HepG2 (cell line): ENCODE data around the gene AGBL1. TPM values are rescaled to one million over a fixed set of nuclear protein-coding genes. Genes with fewer than 3 reads are reported as not detected.

Experiments used
- ATAC-seq: fragments of 200-7000 bp; cut with Tn5 transposase; 3 replicates; pipeline ENCODE4 v1.9.1; 2020; ENCODE audit warnings: mild to moderate bottlenecking, moderate library complexity
- BruUV-seq: library from RNA; stranded (reverse); fragments of 400-500 nt; replicated peaks from 2 replicates; lab custom pipeline; 2021; lab: Mats Ljungman, UMichigan
- CTCF ChIA-PET: fragments of 300-600 bp; formaldehyde crosslinking; extraction: SDS; loops from one replicate; lab custom pipeline; 2021; ENCODE audit warnings: low total read pairs, inconsistent platforms, low intra/inter-chr PET ratio; lab: Yijun Ruan, JAX
- POLR2A ChIA-PET: fragments of 350-600 bp; sonication (Branson Sonifier 250); formaldehyde crosslinking; loops from one replicate; lab custom pipeline; 2020; ENCODE audit warnings: antibody characterized with exemption, inconsistent platforms; lab: Yijun Ruan, JAX
- DNase-seq: peaks from one replicate; pipeline ENCODE4 v3.0.0-alpha.2; 2015; ENCODE audit warnings: low spot score
- FAIRE-seq: peaks from 3 replicates; lab custom pipeline; 2011; peaks lifted over from hg19 to GRCh38; lab: Jason Lieb, UNC
- H2AFZ ChIP-seq: one replicate; pipeline ENCODE4 v1.6.1; 2011; ENCODE audit warnings: low read length, inconsistent platforms
- H3K27ac ChIP-seq: fragments of 300-600 bp; 3 replicates; pipeline ENCODE4 v1.8.0; 2011; ENCODE audit warnings: mixed run types, mild to moderate bottlenecking, mixed read lengths, low read length, inconsistent platforms; ENCODE audit not compliant: insufficient read depth; ENCODE audit errors: extremely low read length
- H3K27me3 ChIP-seq, 2 experiments: fragments of 200-600 bp in 1 of 2; 2 replicates in 1 of 2; 3 replicates in 1 of 2; pipeline versions ENCODE4 v1.6.0 to v1.8.0; 2011; ENCODE audit warnings: low read length in 2 of 2, mild to moderate bottlenecking in 2 of 2, moderate library complexity in 2 of 2, inconsistent platforms in 1 of 2; ENCODE audit not compliant: insufficient read depth in 2 of 2, control insufficient read depth in 1 of 2
- H3K36me3 ChIP-seq, 2 experiments: fragments of 200-600 bp in 1 of 2; replicated peaks in 1 of 2; 2 replicates in 1 of 2; 3 replicates in 1 of 2; pipeline versions ENCODE4 v1.5.1 to v1.8.0; 2011; ENCODE audit warnings: low read length in 2 of 2, inconsistent platforms in 1 of 2; ENCODE audit not compliant: insufficient read depth in 2 of 2, control insufficient read depth in 1 of 2
- H3K4me1 ChIP-seq: 2 replicates; pipeline ENCODE4 v1.5.1; 2012; ENCODE audit warnings: low read length, inconsistent platforms; ENCODE audit not compliant: insufficient read depth
- H3K4me2 ChIP-seq: 2 replicates; pipeline ENCODE4 v1.6.0; 2011; ENCODE audit warnings: low read depth, low read length, inconsistent platforms
- H3K4me3 ChIP-seq, 3 experiments: fragments of 200-600 bp in 1 of 3; sonication (generic), shearing (Covaris generic) in 1 of 3; replicated peaks in 1 of 3; 2 replicates each; pipeline ENCODE4 v1.5.1; 2011 to 2016; ENCODE audit warnings: low read length in 3 of 3, inconsistent platforms in 2 of 3, low read depth in 2 of 3, mild to moderate bottlenecking in 2 of 3, control low read depth in 1 of 3, mixed read lengths in 1 of 3; ENCODE audit not compliant: insufficient read depth in 1 of 3
- H3K79me2 ChIP-seq: one replicate; pipeline ENCODE4 v1.6.1; 2011; ENCODE audit warnings: low read length, inconsistent platforms; ENCODE audit not compliant: insufficient read depth
- H3K9ac ChIP-seq: 2 replicates; pipeline ENCODE4 v1.6.0; 2011; ENCODE audit warnings: mild to moderate bottlenecking, low read depth, low read length, inconsistent platforms; ENCODE audit not compliant: insufficient read depth
- H3K9me3 ChIP-seq: 2 replicates; pipeline ENCODE4 v1.5.1; 2012; ENCODE audit warnings: mild to moderate bottlenecking, low read length
- H4K20me1 ChIP-seq: 2 replicates; pipeline ENCODE4 v1.6.0; 2011; ENCODE audit warnings: inconsistent platforms, mild to moderate bottlenecking, low read length, moderate library complexity; ENCODE audit not compliant: insufficient read depth
- ATF5 ChIP-seq: sonication (generic); formaldehyde crosslinking; IDR thresholded peaks from 2 replicates; pipeline ENCODE4 v1.4.0; 2020; ENCODE audit warnings: mild to moderate bottlenecking, low read depth, missing genetic modification reagents
- BRCA1 ChIP-seq: sonication (generic); formaldehyde crosslinking; IDR thresholded peaks from 2 replicates; pipeline ENCODE4 v1.4.0; 2020; ENCODE audit warnings: missing genetic modification reagents
- CC2D1A ChIP-seq: sonication (generic); formaldehyde crosslinking; IDR thresholded peaks from 2 replicates; pipeline ENCODE4 v1.8.1; 2023; ENCODE audit warnings: mild to moderate bottlenecking, missing genetic modification reagents
- HNRNPUL1 ChIP-seq: fragments of 200-400 bp; formaldehyde crosslinking; IDR thresholded peaks from 2 replicates; pipeline ENCODE4 v1.6.1; 2017; ENCODE audit warnings: low read depth, mild to moderate bottlenecking, low read length, moderate library complexity
- HOXA3 ChIP-seq: sonication (generic); formaldehyde crosslinking; IDR thresholded peaks from 2 replicates; pipeline ENCODE4 v1.5.0; 2020; ENCODE audit warnings: missing genetic modification reagents
- KAT2B ChIP-seq: fragments of 150-350 bp; IDR thresholded peaks from 2 replicates; pipeline ENCODE4 v1.6.1; 2014; ENCODE audit warnings: low read depth, low read length, borderline replicate concordance
- MEIS2 ChIP-seq: sonication (generic); formaldehyde crosslinking; IDR thresholded peaks from 2 replicates; pipeline ENCODE4 v1.9.0; 2021; ENCODE audit warnings: mild to moderate bottlenecking, missing genetic modification reagents
- MYNN ChIP-seq: sonication (generic); formaldehyde crosslinking; IDR thresholded peaks from 2 replicates; pipeline ENCODE4 v1.4.0; 2020; ENCODE audit warnings: mild to moderate bottlenecking, low read depth, missing genetic modification reagents
- NCOR1 ChIP-seq: fragments of 200-600 bp; sonication (generic); IDR thresholded peaks from 2 replicates; pipeline ENCODE4 v1.7.0; 2017; ENCODE audit warnings: antibody characterized with exemption, low read length, borderline replicate concordance
- NFE2 ChIP-seq: sonication (generic); formaldehyde crosslinking; IDR thresholded peaks from 2 replicates; pipeline ENCODE4 v1.4.0; 2020; ENCODE audit warnings: missing genetic modification reagents
- PHF20 ChIP-seq: sonication (generic); formaldehyde crosslinking; IDR thresholded peaks from 2 replicates; pipeline ENCODE4 v1.5.0; 2020; ENCODE audit warnings: mild to moderate bottlenecking, missing genetic modification reagents
- POGZ ChIP-seq: sonication (generic); formaldehyde crosslinking; IDR thresholded peaks from 2 replicates; pipeline ENCODE4 v1.4.0; 2020; ENCODE audit warnings: mild to moderate bottlenecking, missing genetic modification reagents
- POLR2AphosphoS2 ChIP-seq: IDR thresholded peaks from 2 replicates; pipeline ENCODE4 v1.6.1; 2011; ENCODE audit warnings: low read depth, low read length, improper control_type of control experiment
- RAD51 ChIP-seq: fragments of 450-650 bp; IDR thresholded peaks from 2 replicates; pipeline ENCODE4 v1.6.1; 2016; ENCODE audit warnings: borderline replicate concordance
- TBX2 ChIP-seq: sonication (generic); formaldehyde crosslinking; IDR thresholded peaks from 2 replicates; pipeline ENCODE4 v1.5.0; 2020; ENCODE audit warnings: missing genetic modification reagents, mild to moderate bottlenecking, borderline replicate concordance
- ZBTB14 ChIP-seq: sonication (generic); formaldehyde crosslinking; IDR thresholded peaks from 2 replicates; pipeline ENCODE4 v1.4.0; 2020; ENCODE audit warnings: missing genetic modification reagents
- ZNF44 ChIP-seq: sonication (generic); formaldehyde crosslinking; IDR thresholded peaks from 2 replicates; pipeline ENCODE4 v1.5.1; 2020; ENCODE audit warnings: mild to moderate bottlenecking, missing genetic modification reagents
- ZNF605 ChIP-seq: sonication (generic); formaldehyde crosslinking; IDR thresholded peaks from 2 replicates; pipeline ENCODE4 v1.8.0; 2022; ENCODE audit warnings: mild to moderate bottlenecking, missing genetic modification reagents
- ZNF850 ChIP-seq: sonication (generic); formaldehyde crosslinking; conservative IDR thresholded peaks from 2 replicates; pipeline ENCODE4 v1.9.0; 2021; ENCODE audit warnings: mild to moderate bottlenecking, missing genetic modification reagents
- WGBS: methylation state at CpG from one replicate; pipeline ENCODE4 v1.1.6; 2017; ENCODE audit warnings: low lambda C conversion rate; 5-methylcytosine and 5-hydroxymethylcytosine counted together
- in situ Hi-C: cut with HindIII; loops from 2 replicates; pipeline ENCODE4 v1.10.0; 2017; ENCODE audit warnings: low pct_unique_long_range_greater_than_20kb; ENCODE audit not compliant: extremely low pct_ligation_motif_present
- intact Hi-C: fragments of 100-400 bp; cut with micrococcal nuclease; formaldehyde crosslinking; loops from one replicate; pipeline ENCODE4 v1.10.0; 2022; ENCODE audit not compliant: unreplicated experiment
- polyA plus RNA-seq, 8 experiments: library from polyadenylated mRNA; depleted of rRNA in 3 of 8; stranded (reverse) in 7 of 8; unstranded in 1 of 8; fragments of >200 nt; fragmentation: Illumina TruSeq in 4 of 8; extraction: Trizol in 4 of 8; gene quantifications; 2 replicates each; pipeline versions ENCODE4 v1.2.1 to v1.2.3, GENCODE V29; 2011 to 2016; ENCODE audit warnings: low read depth in 4 of 8, missing spikeins in 1 of 8, mixed read lengths in 1 of 8; ENCODE audit not compliant: insufficient read depth in 1 of 8
- total RNA-seq, 5 experiments: library from RNA; depleted of rRNA; stranded (reverse); fragments of >200 nt; fragmentation: Illumina TruSeq; extraction: Trizol; gene quantifications; 2 replicates each; pipeline ENCODE4 v1.2.3, GENCODE V29; 2016; ENCODE audit warnings: low read depth in 1 of 5
- TF ChIP-seq, protein P1 (sequence below): sonication (generic); formaldehyde crosslinking; IDR thresholded peaks from 2 replicates; pipeline ENCODE4 v1.8.0; 2022; ENCODE audit warnings: missing genetic modification reagents, mild to moderate bottlenecking, inconsistent platforms, borderline replicate concordance

Gene AGBL1
- total and polyA plus RNA-seq, 2 of the 13 experiments (the other 11 are each of a cell fraction or from before 2014, with no cell fraction given) = 0.01 TPM; not detected in 1

GRCh38 chr15:86676002-86676401 lies 596.3 kb downstream of the AGBL1 start:
- no peaks in the 10 kb centered on the region for H3K79me2 ChIP-seq
- 2% methylated on average over 4 of the region's 4 CpGs for WGBS
- in situ Hi-C loops (no loop called here), intact Hi-C loops (no loop called here)
- no peak overlapping the region for H3K4me2 ChIP-seq
- H3K27me3 ChIP-seq = no peaks in the 10 kb centered on the region; a peak in 1 of 5 replicates
- no peaks in the 10 kb centered on the region for H3K4me1 ChIP-seq
- peaks cover 28% of the 10 kb centered on the region for H3K9me3 ChIP-seq
- CTCF ChIA-PET = no interaction called here
- H3K4me3 ChIP-seq = no peak overlapping the region
- BruUV-seq = no TSS peak
- FAIRE-seq = no peak
- ATAC-seq = no peak
- DNase-seq = no peak
- POLR2A ChIA-PET = no interaction called here
- no peak overlapping the region for H3K27ac ChIP-seq
- H4K20me1 ChIP-seq = no peaks in the 10 kb centered on the region
- no peaks in the 10 kb centered on the region for H3K36me3 ChIP-seq
- H3K9ac ChIP-seq = no peak overlapping the region
- TF ChIP-seq CC2D1A (no peak), ZNF850 (no peak), PHF20 (no peak), POGZ (no peak), ZNF44 (CRISPR knock-in tag) (no peak), MEIS2 (CRISPR knock-in tag) (no peak), BRCA1 (CRISPR knock-in tag) (no peak), MYNN (no peak), KAT2B (no peak), ZNF605 (no peak), HOXA3 (CRISPR knock-in tag) (no peak), ATF5 (CRISPR knock-in tag) (no peak), RAD51 (no peak), HNRNPUL1 (no peak), POLR2AphosphoS2 (no peak), NFE2 (CRISPR knock-in tag) (no peak), TBX2 (CRISPR knock-in tag) (no peak), NCOR1 (no peak), ZBTB14 (CRISPR knock-in tag) (no peak)
- TF ChIP-seq, protein P1, sequence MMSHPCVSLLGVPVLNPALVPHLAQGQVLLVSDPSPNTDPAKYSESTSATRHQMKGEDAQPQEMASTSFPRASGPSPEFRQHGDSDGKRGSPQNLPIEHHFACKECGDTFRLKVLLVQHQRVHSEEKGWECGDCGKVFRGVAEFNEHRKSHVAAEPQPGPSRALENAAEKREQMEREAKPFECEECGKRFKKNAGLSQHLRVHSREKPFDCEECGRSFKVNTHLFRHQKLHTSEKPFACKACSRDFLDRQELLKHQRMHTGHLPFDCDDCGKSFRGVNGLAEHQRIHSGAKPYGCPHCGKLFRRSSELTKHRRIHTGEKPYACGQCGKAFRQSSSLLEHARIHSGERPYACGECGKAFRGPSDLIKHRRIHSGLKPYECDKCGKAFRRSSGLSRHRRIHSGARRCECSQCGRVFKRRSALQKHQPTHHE = no peak
- no peak overlapping the region for H2AFZ ChIP-seq
